T-helper 2 cell treated with Interferon-gamma antibody and Interleukin-4, amounts not matched to agents 5 μg/mL and 100 μg/mL, for 36 hours (primary cell): ENCODE data around the gene TBCCD1.
A peak's percentile ranks its signal among the peaks of the same experiment; 100 is the strongest.

Experiments
- DNase-seq: peaks from one replicate; pipeline ENCODE4 v3.0.0; 2021; ENCODE audit warnings: low spot score
- H3K27ac Mint-ChIP-seq: one replicate; pipeline ENCODE4 v1.8.0; 2021; ENCODE audit warnings: mild to moderate bottlenecking, mixed read lengths
- H3K27me3 Mint-ChIP-seq: one replicate; pipeline ENCODE4 v1.8.0; 2021; ENCODE audit warnings: low read depth, mixed read lengths
- H3K36me3 Mint-ChIP-seq: one replicate; pipeline ENCODE4 v1.8.0; 2021; ENCODE audit warnings: low read depth, mixed read lengths
- H3K4me1 Mint-ChIP-seq: one replicate; pipeline ENCODE4 v1.8.0; 2021; ENCODE audit warnings: low read depth, mixed read lengths
- H3K4me3 Mint-ChIP-seq: one replicate; pipeline ENCODE4 v1.8.0; 2022; ENCODE audit warnings: mild to moderate bottlenecking, moderate library complexity, mixed read lengths
- H3K9me3 Mint-ChIP-seq: one replicate; pipeline ENCODE4 v1.8.0; 2021; ENCODE audit warnings: mixed read lengths

The TBCCD1 gene

GRCh38 chr3:186526256-186526606 lies 40.9 kb downstream of the TBCCD1 start:
- Mint-ChIP-seq H3K4me1 (peaks cover 3% of the 10 kb centered on the region), H3K36me3 (no peaks in the 10 kb centered on the region), H3K27me3 (peaks cover 3% of the 10 kb centered on the region), H3K4me3 (no peak overlapping the region), H3K9me3 (no peaks in the 10 kb centered on the region), H3K27ac (no peak overlapping the region)
- no peak for DNase-seq

GRCh38 chr3:186525369-186526255 lies 41.5 kb downstream of the TBCCD1 start:
- Mint-ChIP-seq H3K9me3 (no peaks in the 10 kb centered on the region), H3K36me3 (no peaks in the 10 kb centered on the region), H3K27ac (no peak overlapping the region), H3K4me3 (no peak overlapping the region), H3K27me3 (peaks cover 3% of the 10 kb centered on the region), H3K4me1 (peaks cover 3% of the 10 kb centered on the region)
- DNase-seq = no peak

GRCh38 chr3:186524616-186525015 lies 42.5 kb downstream of the TBCCD1 start:
- H3K4me1 Mint-ChIP-seq = peaks cover 3% of the 10 kb centered on the region
- no peak for DNase-seq
- no peaks in the 10 kb centered on the region for H3K36me3 Mint-ChIP-seq
- peaks cover 3% of the 10 kb centered on the region for H3K27me3 Mint-ChIP-seq
- H3K9me3 Mint-ChIP-seq = no peaks in the 10 kb centered on the region
- H3K27ac Mint-ChIP-seq = no peak overlapping the region
- no peak overlapping the region for H3K4me3 Mint-ChIP-seq

GRCh38 chr3:186523434-186523833 lies 43.7 kb downstream of the TBCCD1 start:
- H3K4me3 Mint-ChIP-seq = no peak overlapping the region
- no peaks in the 10 kb centered on the region for H3K9me3 Mint-ChIP-seq
- H3K27me3 Mint-ChIP-seq = peaks cover 3% of the 10 kb centered on the region
- H3K27ac Mint-ChIP-seq = no peak overlapping the region
- H3K4me1 Mint-ChIP-seq = peaks cover 10% of the 10 kb centered on the region
- no peak for DNase-seq
- H3K36me3 Mint-ChIP-seq = no peaks in the 10 kb centered on the region

GRCh38 chr3:186523022-186523421 lies 44.1 kb downstream of the TBCCD1 start:
- Mint-ChIP-seq H3K27ac (no peak overlapping the region), H3K9me3 (no peaks in the 10 kb centered on the region), H3K4me3 (no peak overlapping the region), H3K27me3 (peaks cover 3% of the 10 kb centered on the region), H3K4me1 (peaks cover 10% of the 10 kb centered on the region), H3K36me3 (no peaks in the 10 kb centered on the region)
- DNase-seq = no peak

GRCh38 chr3:186520957-186521842 lies 45.9 kb downstream of the TBCCD1 start:
- H3K4me3 Mint-ChIP-seq = no peak overlapping the region
- peak; percentile 11 for DNase-seq
- no peaks in the 10 kb centered on the region for H3K36me3 Mint-ChIP-seq
- H3K9me3 Mint-ChIP-seq = peaks cover 4% of the 10 kb centered on the region
- no peaks in the 10 kb centered on the region for H3K27me3 Mint-ChIP-seq
- H3K27ac Mint-ChIP-seq = no peak overlapping the region
- H3K4me1 Mint-ChIP-seq = peaks cover 10% of the 10 kb centered on the region

- no peak overlapping the region for H3K4me3 Mint-ChIP-seq
Measured at GRCh38 chr3:186520431-186520830, 46.7 kb downstream of the TBCCD1 start.

GRCh38 chr3:186519021-186519658 lies 48.0 kb downstream of the TBCCD1 start:
- Mint-ChIP-seq H3K27ac (peak overlapping the region; percentile 28), H3K9me3 (peaks cover 4% of the 10 kb centered on the region), H3K27me3 (no peaks in the 10 kb centered on the region), H3K36me3 (no peaks in the 10 kb centered on the region), H3K4me1 (peaks cover 28% of the 10 kb centered on the region), H3K4me3 (peak overlapping the region; percentile 6)
- DNase-seq = peak; percentile 44

More at GRCh38 chr3:186520431-186520830, 46.7 kb downstream of the TBCCD1 start:
- no peak for DNase-seq
- no peaks in the 10 kb centered on the region for H3K36me3 Mint-ChIP-seq
- H3K4me1 Mint-ChIP-seq = peaks cover 17% of the 10 kb centered on the region
- H3K27me3 Mint-ChIP-seq = no peaks in the 10 kb centered on the region
- H3K27ac Mint-ChIP-seq = no peak overlapping the region
- peaks cover 4% of the 10 kb centered on the region for H3K9me3 Mint-ChIP-seq

- DNase-seq = no peak
- Mint-ChIP-seq H3K27ac (no peak overlapping the region), H3K36me3 (no peaks in the 10 kb centered on the region), H3K9me3 (peaks cover 4% of the 10 kb centered on the region), H3K27me3 (peaks cover 2% of the 10 kb centered on the region), H3K4me1 (peaks cover 28% of the 10 kb centered on the region), H3K4me3 (no peak overlapping the region)
Measured at GRCh38 chr3:186517218-186517617, 49.9 kb downstream of the TBCCD1 start.

GRCh38 chr3:186516646-186517045 lies 50.5 kb downstream of the TBCCD1 start:
- Mint-ChIP-seq H3K36me3 (no peaks in the 10 kb centered on the region), H3K27me3 (peaks cover 2% of the 10 kb centered on the region), H3K4me1 (peaks cover 28% of the 10 kb centered on the region), H3K4me3 (no peak overlapping the region), H3K27ac (no peak overlapping the region), H3K9me3 (peaks cover 4% of the 10 kb centered on the region)
- no peak for DNase-seq

- DNase-seq = peak; percentile 6
- H3K4me3 Mint-ChIP-seq = no peak overlapping the region
Measured at GRCh38 chr3:186515125-186515524, 52.0 kb downstream of the TBCCD1 start.

GRCh38 chr3:186514296-186515002 lies 52.7 kb downstream of the TBCCD1 start:
- Mint-ChIP-seq H3K27ac (peak overlapping the region; percentile 23), H3K4me3 (no peak overlapping the region), H3K9me3 (peaks cover 4% of the 10 kb centered on the region), H3K4me1 (peaks cover 27% of the 10 kb centered on the region), H3K36me3 (no peaks in the 10 kb centered on the region), H3K27me3 (peaks cover 2% of the 10 kb centered on the region)
- peak; percentile 6 for DNase-seq

More at GRCh38 chr3:186515125-186515524, 52.0 kb downstream of the TBCCD1 start:
- Mint-ChIP-seq H3K27ac (peak overlapping the region; percentile 23), H3K9me3 (peaks cover 4% of the 10 kb centered on the region), H3K36me3 (no peaks in the 10 kb centered on the region), H3K27me3 (peaks cover 2% of the 10 kb centered on the region), H3K4me1 (peaks cover 27% of the 10 kb centered on the region)

GRCh38 chr3:186513386-186513785 lies 53.8 kb downstream of the TBCCD1 start:
- Mint-ChIP-seq H3K4me3 (no peak overlapping the region), H3K9me3 (peaks cover 4% of the 10 kb centered on the region), H3K4me1 (peaks cover 18% of the 10 kb centered on the region), H3K27me3 (peaks cover 2% of the 10 kb centered on the region), H3K27ac (no peak overlapping the region), H3K36me3 (no peaks in the 10 kb centered on the region)
- no peak for DNase-seq
